PC-9 (cell line): Measurements from ENCODE around the gene GRM8. TPM values are rescaled to one million over a fixed set of nuclear protein-coding genes. Genes with fewer than 3 reads are reported as not detected.

Experiments used
- BruUV-seq: library from RNA; stranded (reverse); fragments of 400-500 nt; replicated peaks from 2 replicates; lab custom pipeline; 2021; lab: Mats Ljungman, UMichigan
- CTCF ChIA-PET: fragments of 300-600 bp; sonication (Branson Sonifier 250); formaldehyde crosslinking; loops from one replicate; lab custom pipeline; 2022; ENCODE audit warnings: antibody characterized with exemption; lab: Charles Lee
- POLR2A ChIA-PET: fragments of 300-600 bp; sonication (Branson Sonifier 250); formaldehyde crosslinking; loops from one replicate; lab custom pipeline; 2022; ENCODE audit warnings: antibody characterized with exemption; ENCODE audit not compliant: unreplicated experiment; lab: Charles Lee
- DNase-seq, 2 experiments: peaks; one replicate each; pipeline versions ENCODE4 v3.0.0 to v3.0.0-alpha.2; 2015 to 2022; ENCODE audit warnings: mixed read lengths in 1 of 2
- H2AFZ ChIP-seq: fragments of 200-600 bp; sonication (generic); 2 replicates; pipeline ENCODE4 v1.8.1; 2017; ENCODE audit warnings: antibody characterized with exemption
- H3F3A ChIP-seq: fragments of 200-600 bp; sonication (generic); 2 replicates; pipeline ENCODE4 v1.8.1; 2017; ENCODE audit warnings: antibody characterized with exemption, mild to moderate bottlenecking, low read depth; ENCODE audit not compliant: insufficient read depth
- H3K27ac ChIP-seq: fragments of 200-600 bp; sonication (generic); 2 replicates; pipeline ENCODE4 v1.6.1; 2016; ENCODE audit warnings: mixed run types
- H3K27me3 ChIP-seq: fragments of 200-600 bp; sonication (generic); 2 replicates; pipeline ENCODE4 v1.6.1; 2016; ENCODE audit warnings: low read depth, mixed run types; ENCODE audit not compliant: insufficient read depth
- H3K36me3 ChIP-seq: fragments of 200-600 bp; sonication (generic); 2 replicates; pipeline ENCODE4 v1.6.1; 2016; ENCODE audit warnings: low read depth, mixed run types
- H3K4me1 ChIP-seq: fragments of 200-600 bp; sonication (generic); replicated peaks from 2 replicates; pipeline ENCODE4 v1.6.1; 2016; ENCODE audit warnings: mixed run types; ENCODE audit not compliant: insufficient read depth
- H3K4me2 ChIP-seq: fragments of 200-600 bp; sonication (generic); 2 replicates; pipeline ENCODE4 v1.6.1; 2017; ENCODE audit warnings: mixed run types
- H3K4me3 ChIP-seq: fragments of 200-600 bp; sonication (generic); 2 replicates; pipeline ENCODE4 v1.6.1; 2016; ENCODE audit warnings: mixed run types
- H3K79me2 ChIP-seq: fragments of 200-600 bp; sonication (generic); 2 replicates; pipeline ENCODE4 v1.6.1; 2017; ENCODE audit warnings: low read depth, mixed run types
- H3K9me2 ChIP-seq: fragments of 200-600 bp; sonication (generic); 2 replicates; pipeline ENCODE4 v1.8.1; 2017; ENCODE audit warnings: mild to moderate bottlenecking; ENCODE audit not compliant: insufficient read depth
- H3K9me3 ChIP-seq: fragments of 200-600 bp; sonication (generic); 2 replicates; pipeline ENCODE4 v1.8.1; 2016; ENCODE audit warnings: low read depth; ENCODE audit not compliant: insufficient read depth
- H4K20me1 ChIP-seq: fragments of 200-600 bp; sonication (generic); 2 replicates; pipeline ENCODE4 v1.8.1; 2017; ENCODE audit not compliant: insufficient read depth
- CTCF ChIP-seq: fragments of 200-600 bp; sonication (generic); conservative IDR thresholded peaks from 2 replicates; pipeline ENCODE4 v1.6.1; 2017; ENCODE audit warnings: mixed run types, antibody characterized with exemption, mild to moderate bottlenecking, moderate library complexity
- EZH2 ChIP-seq: fragments of 200-600 bp; sonication (generic); IDR thresholded peaks from 2 replicates; pipeline ENCODE4 v1.8.0; 2017; ENCODE audit warnings: antibody characterized with exemption, low read depth
- intact Hi-C: fragments of 100-400 bp; cut with micrococcal nuclease; formaldehyde crosslinking; loops from one replicate; pipeline ENCODE4 v1.10.0; 2022; ENCODE audit not compliant: unreplicated experiment
- total RNA-seq: library from RNA; stranded (reverse); gene quantifications from 2 replicates; pipeline ENCODE4 v1.2.3, GENCODE V29; 2021

Gene GRM8
- total RNA-seq, 1 experiment from 2014 or later: not detected

- H3K79me2 ChIP-seq: no peaks in the 10 kb centered on the region
- no peak overlapping the region for H3K4me2 ChIP-seq
- no peaks in the 10 kb centered on the region for H3K9me3 ChIP-seq
- no peaks in the 10 kb centered on the region for H3F3A ChIP-seq
- no peaks in the 10 kb centered on the region for H3K36me3 ChIP-seq
- no peak overlapping the region for H2AFZ ChIP-seq
- CTCF ChIA-PET: no interaction called here
- intact Hi-C loops: no loop called here
- DNase-seq: no peak
- H3K4me1 ChIP-seq: no peaks in the 10 kb centered on the region
- no peaks in the 10 kb centered on the region for H3K9me2 ChIP-seq
- no peak overlapping the region for H3K4me3 ChIP-seq
- BruUV-seq: no TSS peak
- H3K27me3 ChIP-seq: no peaks in the 10 kb centered on the region
- no peak for TF ChIP-seq CTCF
- TF ChIP-seq EZH2: no peak
- H4K20me1 ChIP-seq: no peaks in the 10 kb centered on the region
- H3K27ac ChIP-seq: no peak overlapping the region
- POLR2A ChIA-PET: no interaction called here
Observed at GRCh38 chr7:127194571-127194970, 58.2 kb downstream of the GRM8 start.

- Histone ChIP-seq H3K27me3 (no peaks in the 10 kb centered on the region), H3K4me1 (no peaks in the 10 kb centered on the region), H3K27ac (no peak overlapping the region), H2AFZ (no peak overlapping the region), H3K4me3 (no peak overlapping the region), H3K79me2 (no peaks in the 10 kb centered on the region), H3F3A (no peaks in the 10 kb centered on the region), H3K9me2 (no peaks in the 10 kb centered on the region), H3K4me2 (no peak overlapping the region), H3K9me3 (no peaks in the 10 kb centered on the region), H4K20me1 (no peaks in the 10 kb centered on the region; the same call in 1 of the 2 replicates), H3K36me3 (no peaks in the 10 kb centered on the region)
- ChIA-PET POLR2A (no interaction called here), CTCF (no interaction called here)
- intact Hi-C loops: no loop called here
- DNase-seq: no peak
- TF ChIP-seq CTCF: no peak
- TF ChIP-seq EZH2: no peak
- no TSS peak for BruUV-seq
Observed at GRCh38 chr7:127189886-127190285, 62.9 kb downstream of the GRM8 start.

- H3K9me2 ChIP-seq: no peaks in the 10 kb centered on the region
- no peaks in the 10 kb centered on the region for H3K36me3 ChIP-seq
- H3K27ac ChIP-seq: no peak overlapping the region
- intact Hi-C loops: no loop called here
- DNase-seq: no peak
- POLR2A ChIA-PET: no interaction called here
- H3K4me2 ChIP-seq: no peak overlapping the region
- BruUV-seq: no TSS peak
- no peaks in the 10 kb centered on the region; the same call in 1 of the 2 replicates for H4K20me1 ChIP-seq
- no peaks in the 10 kb centered on the region for H3K9me3 ChIP-seq
- no peaks in the 10 kb centered on the region for H3F3A ChIP-seq
- H3K4me1 ChIP-seq: no peaks in the 10 kb centered on the region
- no peaks in the 10 kb centered on the region for H3K79me2 ChIP-seq
- CTCF ChIA-PET: no interaction called here
- no peak overlapping the region for H3K4me3 ChIP-seq
- H2AFZ ChIP-seq: no peak overlapping the region
- TF ChIP-seq CTCF: no peak
- TF ChIP-seq EZH2: no peak
- no peaks in the 10 kb centered on the region for H3K27me3 ChIP-seq
Observed at GRCh38 chr7:127189074-127189473, 63.7 kb downstream of the GRM8 start.
